Duodenal mucosa (tissue), 2 donors: Measurements from ENCODE around the gene SLC4A1AP.
A peak's percentile ranks its signal among the peaks of the same experiment; 100 is the strongest.

Source experiments
- H3K27ac ChIP-seq: one replicate; pipeline ENCODE4 v1.7.0; 2013; ENCODE audit warnings: low read depth, low read length
- H3K27me3 ChIP-seq, 2 donors: one replicate each; pipeline ENCODE4 v1.7.0; 2013; ENCODE audit warnings: low read length in 2 of 2, control low read depth in 1 of 2; ENCODE audit not compliant: insufficient read depth in 2 of 2, control insufficient read depth in 1 of 2
- H3K36me3 ChIP-seq, 2 donors: one replicate each; pipeline ENCODE4 v1.7.0; 2013; ENCODE audit warnings: low read length in 2 of 2, control low read depth in 1 of 2; ENCODE audit not compliant: insufficient read depth in 2 of 2, control insufficient read depth in 1 of 2
- H3K4me1 ChIP-seq, 2 donors: one replicate each; pipeline ENCODE4 v1.7.0; 2013; ENCODE audit warnings: low read length in 2 of 2, control low read depth in 1 of 2; ENCODE audit not compliant: insufficient read depth in 2 of 2, control insufficient read depth in 1 of 2
- H3K4me3 ChIP-seq, 2 donors: one replicate each; pipeline ENCODE4 v1.7.0; 2013; ENCODE audit warnings: low read length in 2 of 2, low read depth in 1 of 2
- H3K9ac ChIP-seq, 2 donors: one replicate each; pipeline ENCODE4 v1.7.0; 2013; ENCODE audit warnings: low read length in 2 of 2, low read depth in 1 of 2
- H3K9me3 ChIP-seq, 2 donors: one replicate each; pipeline ENCODE4 v1.7.0; 2013; ENCODE audit warnings: low read length in 2 of 2, control low read depth in 1 of 2; ENCODE audit not compliant: control insufficient read depth in 1 of 2

The SLC4A1AP gene

DNA sequence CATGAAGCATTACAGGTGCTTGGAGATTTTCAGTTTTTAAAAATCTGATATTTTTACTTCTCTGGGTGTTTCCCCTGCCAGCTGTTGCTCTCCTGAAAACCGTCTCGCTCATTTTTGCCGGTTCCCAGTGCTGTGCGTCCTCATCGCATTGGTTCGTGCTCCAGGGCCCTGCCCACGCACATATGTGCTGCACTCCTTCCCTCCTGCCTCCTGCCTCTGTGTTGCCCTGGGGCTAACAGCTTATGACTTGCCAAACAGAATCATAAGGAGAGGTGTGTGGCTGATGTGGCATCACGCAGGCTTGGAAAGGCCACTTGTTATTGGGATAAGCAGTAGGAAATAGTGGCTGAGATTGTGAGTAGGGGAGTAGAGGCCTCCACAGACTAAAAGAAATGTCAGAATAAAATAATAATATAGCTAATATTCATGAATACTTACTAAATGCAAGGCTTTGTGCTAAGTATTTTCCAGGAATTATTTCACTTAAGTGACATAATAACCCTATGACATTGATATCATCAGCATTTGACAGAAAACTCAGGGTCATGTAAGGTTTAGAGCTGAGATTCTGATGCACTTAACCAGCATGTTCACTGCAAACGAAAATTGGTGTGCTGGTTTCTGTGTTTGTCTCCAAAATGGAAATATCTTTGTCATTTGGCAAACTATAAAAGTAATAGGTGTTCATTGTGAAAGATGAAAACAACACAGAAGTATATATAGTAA lies 53.5 kb downstream of the SLC4A1AP start:
- no peaks in the 10 kb centered on the region for H3K27me3 ChIP-seq
- no peaks in the 10 kb centered on the region for H3K4me1 ChIP-seq
- no peak overlapping the region for H3K9ac ChIP-seq
- no peaks in the 10 kb centered on the region for H3K9me3 ChIP-seq
- no peaks in the 10 kb centered on the region for H3K36me3 ChIP-seq
- no peak overlapping the region for H3K27ac ChIP-seq
- no peak overlapping the region for H3K4me3 ChIP-seq

DNA sequence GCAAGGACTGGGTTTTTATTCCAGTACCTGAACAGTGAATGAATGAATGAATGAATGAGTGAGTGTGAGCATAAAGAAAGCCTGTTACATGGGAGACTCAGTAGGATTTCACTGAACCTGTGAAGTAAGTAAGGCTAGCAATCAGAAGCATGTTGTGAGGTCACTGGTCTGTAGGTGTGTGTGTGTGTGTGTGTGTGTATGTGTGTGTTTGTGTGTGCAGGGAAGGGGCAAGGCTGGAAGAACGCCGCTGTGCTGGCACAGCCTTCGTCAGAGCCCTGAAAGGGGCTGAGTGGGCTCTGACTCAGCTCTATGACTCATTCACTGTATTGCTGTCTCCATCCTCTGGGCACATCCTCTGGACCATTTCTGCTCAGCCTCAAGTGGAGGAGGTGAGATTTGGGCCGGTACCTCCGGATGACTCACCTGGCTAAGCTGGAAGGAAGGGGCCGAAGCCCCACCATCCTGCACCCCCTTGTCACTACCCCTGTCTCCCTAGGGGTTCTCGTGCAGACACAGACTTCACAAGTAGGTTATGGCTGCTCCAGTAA lies 56.4 kb downstream of the SLC4A1AP start:
- no peak overlapping the region for H3K4me3 ChIP-seq
- H3K36me3 ChIP-seq, result no peaks in the 10 kb centered on the region
- peaks cover 6 to 7% of the 10 kb centered on the region in 2 donors for H3K4me1 ChIP-seq
- H3K9me3 ChIP-seq, result no peaks in the 10 kb centered on the region
- H3K27ac ChIP-seq, result no peak overlapping the region
- H3K27me3 ChIP-seq, result no peaks in the 10 kb centered on the region
- no peak overlapping the region for H3K9ac ChIP-seq

DNA sequence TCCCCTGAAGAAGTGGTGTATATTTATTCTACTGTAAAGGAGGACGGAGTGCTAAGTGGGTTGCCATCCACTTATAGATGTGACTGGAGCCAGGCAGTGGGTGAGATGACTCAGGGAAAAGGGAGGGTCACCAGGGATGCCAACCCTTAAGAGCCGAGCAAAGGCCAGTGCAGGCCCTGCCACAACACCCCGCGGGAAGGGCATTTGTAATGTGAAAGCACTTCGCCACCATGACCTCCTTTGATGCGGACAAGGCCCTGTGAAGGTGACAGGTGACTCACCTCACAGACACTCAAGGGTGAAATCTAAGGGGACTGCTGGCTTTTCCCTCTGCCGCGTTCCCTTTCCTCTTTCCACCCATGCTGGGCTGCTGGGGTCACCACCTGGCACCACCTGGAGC lies 57.6 kb downstream of the SLC4A1AP start:
- H3K9me3 ChIP-seq, result no peaks in the 10 kb centered on the region
- peaks cover 6 to 7% of the 10 kb centered on the region in 2 donors for H3K4me1 ChIP-seq
- H3K4me3 ChIP-seq, result no peak overlapping the region
- no peaks in the 10 kb centered on the region for H3K36me3 ChIP-seq
- H3K27ac ChIP-seq, result no peak overlapping the region
- H3K27me3 ChIP-seq, result no peaks in the 10 kb centered on the region
- no peak overlapping the region for H3K9ac ChIP-seq

GRCh38 chr2:27721884-27722485 lies 58.3 kb downstream of the SLC4A1AP start:
- Histone ChIP-seq H3K36me3 (no peaks in the 10 kb centered on the region), H3K27ac (no peak overlapping the region), H3K4me3 (no peak overlapping the region)

DNA sequence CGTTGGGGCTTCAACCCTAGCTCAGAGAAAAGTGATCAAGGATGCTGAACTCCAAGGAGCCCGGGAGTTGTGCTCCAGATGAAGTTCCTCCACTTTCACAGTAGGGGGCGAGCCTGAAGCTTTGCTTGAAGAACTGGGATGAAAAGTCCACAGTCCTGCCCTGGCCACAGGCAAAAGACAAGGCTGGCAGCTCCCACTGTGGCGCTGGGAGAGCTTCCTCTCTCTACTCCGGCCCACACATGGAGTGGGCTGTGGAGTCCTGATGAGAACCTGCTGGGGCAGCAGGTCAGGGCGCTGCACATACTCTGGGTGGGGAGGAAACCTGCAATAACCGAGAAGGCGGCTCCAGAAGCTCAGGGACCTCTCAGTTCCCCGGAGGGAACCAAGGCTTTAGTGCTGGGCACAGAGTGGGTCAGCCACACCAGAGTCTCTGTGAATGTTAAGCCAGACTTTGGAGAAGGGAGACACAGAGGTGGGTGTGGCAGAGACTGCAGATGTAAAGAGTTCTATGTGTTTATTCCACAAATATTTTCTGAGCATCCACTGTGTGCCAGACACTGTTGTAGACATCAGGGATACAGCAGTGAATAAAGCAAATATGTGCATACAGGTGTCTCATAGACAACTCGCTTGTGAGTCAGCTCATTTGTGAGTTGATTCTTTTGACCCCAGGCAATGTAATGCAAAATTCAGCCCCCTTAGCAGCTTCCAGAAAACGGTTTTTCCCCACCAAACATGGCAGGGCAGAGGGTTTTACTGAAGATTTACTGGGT lies 59.9 kb downstream of the SLC4A1AP start:
- peaks cover 13 to 15% of the 10 kb centered on the region in 2 donors for H3K4me1 ChIP-seq
- no peaks in the 10 kb centered on the region for H3K27me3 ChIP-seq
- H3K27ac ChIP-seq, result no peak overlapping the region
- H3K4me3 ChIP-seq, result no peak overlapping the region
- H3K36me3 ChIP-seq, result no peaks in the 10 kb centered on the region
- no peaks in the 10 kb centered on the region for H3K9me3 ChIP-seq
- H3K9ac ChIP-seq, result no peak overlapping the region

More at GRCh38 chr2:27721884-27722485, 58.3 kb downstream of the SLC4A1AP start:
- Histone ChIP-seq H3K4me1 (peaks cover 6 to 7% of the 10 kb centered on the region in 2 donors), H3K9ac (no peak overlapping the region), H3K27me3 (no peaks in the 10 kb centered on the region), H3K9me3 (no peaks in the 10 kb centered on the region)

DNA sequence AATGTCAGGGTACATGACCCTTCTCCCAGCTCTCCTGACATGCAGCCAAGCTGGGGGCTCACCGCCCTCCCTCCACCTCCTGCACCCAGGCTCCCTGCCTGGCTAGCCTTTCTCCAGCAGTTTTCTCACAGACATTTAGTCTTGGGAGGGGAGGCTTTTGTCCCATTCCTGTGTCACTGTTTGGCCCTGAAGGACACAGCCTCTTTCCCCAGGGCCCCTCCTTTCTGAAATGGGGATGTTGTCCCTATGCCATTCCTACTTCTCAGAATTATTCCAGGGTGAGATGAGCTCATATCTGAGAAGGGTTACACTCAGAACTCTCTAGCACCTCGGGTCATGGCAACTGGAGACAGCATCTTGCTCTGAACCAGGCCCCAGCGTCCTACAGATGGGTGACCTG lies 60.5 kb downstream of the SLC4A1AP start:
- Histone ChIP-seq H3K4me1 (peaks cover 18 to 20% of the 10 kb centered on the region in 2 donors), H3K27ac (no peak overlapping the region), H3K9me3 (no peaks in the 10 kb centered on the region)

GRCh38 chr2:27724905-27725701 lies 61.4 kb downstream of the SLC4A1AP start:
- Histone ChIP-seq H3K4me1 (peaks cover 25 to 29% of the 10 kb centered on the region in 2 donors), H3K4me3 (no peak overlapping the region), H3K27ac (peak overlapping the region; percentile 2), H3K36me3 (no peaks in the 10 kb centered on the region), H3K27me3 (no peaks in the 10 kb centered on the region), H3K9ac (no peak overlapping the region), H3K9me3 (no peaks in the 10 kb centered on the region)

More for the DNA sequence above, 60.5 kb downstream of the SLC4A1AP start:
- Histone ChIP-seq H3K27me3 (no peaks in the 10 kb centered on the region), H3K9ac (no peak overlapping the region), H3K36me3 (no peaks in the 10 kb centered on the region), H3K4me3 (no peak overlapping the region)

- no peaks in the 10 kb centered on the region for H3K36me3 ChIP-seq
- H3K27me3 ChIP-seq, result no peaks in the 10 kb centered on the region
- H3K27ac ChIP-seq, result no peak overlapping the region
- H3K9ac ChIP-seq, result no peak overlapping the region
- H3K4me1 ChIP-seq, result peaks cover 27 to 33% of the 10 kb centered on the region in 2 donors
- H3K9me3 ChIP-seq, result no peaks in the 10 kb centered on the region
- no peak overlapping the region for H3K4me3 ChIP-seq
Observed at GRCh38 chr2:27727257-27727656, 63.6 kb downstream of the SLC4A1AP start.

GRCh38 chr2:27728081-27728858 lies 64.6 kb downstream of the SLC4A1AP start:
- H3K9ac ChIP-seq, result no peak overlapping the region
- peak overlapping the region; percentile 16 for H3K27ac ChIP-seq
- H3K36me3 ChIP-seq, result no peaks in the 10 kb centered on the region
- H3K4me1 ChIP-seq, result peaks cover 24 to 33% of the 10 kb centered on the region in 2 donors
- no peaks in the 10 kb centered on the region for H3K27me3 ChIP-seq
- no peak overlapping the region for H3K4me3 ChIP-seq
- H3K9me3 ChIP-seq, result no peaks in the 10 kb centered on the region
